A673 (cell line): ENCODE measurements around the gene ZNF593OS. TPM values are rescaled to one million over a fixed set of nuclear protein-coding genes. Genes with fewer than 3 reads are reported as not detected.

ENCODE experiments used
- BruUV-seq: library from RNA; stranded (reverse); fragments of 400-500 nt; replicated peaks from 2 replicates; lab custom pipeline; 2021; lab: Mats Ljungman, UMichigan
- CTCF ChIA-PET: fragments of 300-600 bp; sonication (Branson Sonifier 250); formaldehyde crosslinking; loops from one replicate; lab custom pipeline; 2022; ENCODE audit warnings: antibody characterized with exemption; lab: Charles Lee
- POLR2A ChIA-PET: fragments of 300-600 bp; sonication (Branson Sonifier 250); formaldehyde crosslinking; loops from one replicate; lab custom pipeline; 2022; ENCODE audit warnings: antibody characterized with exemption; ENCODE audit not compliant: low non-redundant PET; lab: Charles Lee
- DNase-seq: peaks from one replicate; pipeline ENCODE4 v3.0.0-alpha.2; 2015; ENCODE audit warnings: low spot score
- H3K27ac ChIP-seq: fragments of 200-600 bp; sonication (generic); 2 replicates; pipeline ENCODE4 v1.5.1; 2016; ENCODE audit warnings: mixed run types, low read depth, mild to moderate bottlenecking, mixed read lengths, antibody characterized with exemption, low read length; ENCODE audit not compliant: poor library complexity, severe bottlenecking
- H3K27me3 ChIP-seq: fragments of 200-600 bp; sonication (generic); replicated peaks from 2 replicates; pipeline ENCODE4 v1.6.1; 2017; ENCODE audit warnings: mixed run types, low read depth, mild to moderate bottlenecking, mixed read lengths, antibody characterized with exemption, low read length; ENCODE audit not compliant: insufficient read depth, poor library complexity
- H3K36me3 ChIP-seq: fragments of 200-600 bp; sonication (generic); 2 replicates; pipeline ENCODE4 v1.6.1; 2016; ENCODE audit warnings: mixed run types, mild to moderate bottlenecking, mixed read lengths, antibody characterized with exemption, low read length; ENCODE audit not compliant: insufficient read depth, poor library complexity, severe bottlenecking
- H3K4me1 ChIP-seq: fragments of 200-600 bp; sonication (generic); 2 replicates; pipeline ENCODE4 v1.6.1; 2017; ENCODE audit warnings: mixed run types, mild to moderate bottlenecking, mixed read lengths, antibody characterized with exemption, low read length; ENCODE audit not compliant: insufficient read depth, poor library complexity, severe bottlenecking
- H3K4me3 ChIP-seq: fragments of 200-600 bp; sonication (generic); 2 replicates; pipeline ENCODE4 v1.5.1; 2016; ENCODE audit warnings: low read depth, mixed run types, mild to moderate bottlenecking, mixed read lengths, low read length; ENCODE audit not compliant: poor library complexity, severe bottlenecking
- H3K9me3 ChIP-seq: fragments of 200-600 bp; sonication (generic); 2 replicates; pipeline ENCODE4 v1.6.1; 2016; ENCODE audit warnings: mixed run types, low read depth, mild to moderate bottlenecking, mixed read lengths, antibody characterized with exemption, low read length; ENCODE audit not compliant: poor library complexity, severe bottlenecking
- CTCF ChIP-seq: fragments of 300-800, 200-600 bp; sonication (generic); conservative IDR thresholded peaks from 2 replicates; pipeline ENCODE4 v1.5.1; 2017; ENCODE audit warnings: low read depth, mild to moderate bottlenecking, antibody characterized with exemption, low read length, moderate library complexity, mixed read lengths
- EZH2 ChIP-seq: fragments of 200-600 bp; sonication (generic); IDR thresholded peaks from 2 replicates; pipeline ENCODE4 v1.6.1; 2017; ENCODE audit warnings: borderline replicate concordance, low read depth, mild to moderate bottlenecking, mixed read lengths, antibody characterized with exemption, low read length; ENCODE audit not compliant: poor library complexity, severe bottlenecking
- intact Hi-C: fragments of 100-400 bp; cut with micrococcal nuclease; formaldehyde crosslinking; loops from one replicate; pipeline ENCODE4 v1.10.0; 2022; ENCODE audit not compliant: unreplicated experiment
- total RNA-seq: library from RNA; stranded (reverse); gene quantifications from 2 replicates; pipeline ENCODE4 v1.2.3, GENCODE V29; 2021

Gene ZNF593OS
- total RNA-seq, 1 experiment from 2014 or later = not detected

- Histone ChIP-seq H3K27me3 (no peaks in the 10 kb centered on the region), H3K27ac (no peak within 1 kb of the TSS), H3K9me3 (no peaks in the 10 kb centered on the region), H3K36me3 (no peaks in the 10 kb centered on the region), H3K4me1 (no peaks in the 10 kb centered on the region), H3K4me3 (no peak within 1 kb of the TSS)
- ChIA-PET POLR2A (no interaction called here), CTCF (no interaction called here)
- intact Hi-C loops = no loop called here
- no peak for TF ChIP-seq EZH2
- TF ChIP-seq CTCF = no peak
- no TSS peak for BruUV-seq
- no peak for DNase-seq
These were observed 5.6 kb upstream of the ZNF593OS start, which contains the start of gene CNKSR1 for GRCh38 chr1:26177182-26177684. CNKSR1 (plus strand) TSS chr1:26177491; CDS start chr1:26177548, 57 bp downstream.

GRCh38 chr1:26175346-26175745, 3.7 kb upstream of the ZNF593OS start:
- DNase-seq = no peak
- H3K36me3 ChIP-seq = peaks cover 4% of the 10 kb centered on the region
- CTCF ChIA-PET = no interaction called here
- no peaks in the 10 kb centered on the region for H3K27me3 ChIP-seq
- TF ChIP-seq EZH2 = no peak
- no peak for TF ChIP-seq CTCF
- intact Hi-C loops = no loop called here
- no peak overlapping the region for H3K4me3 ChIP-seq
- POLR2A ChIA-PET = no interaction called here
- H3K9me3 ChIP-seq = no peaks in the 10 kb centered on the region
- BruUV-seq = no TSS peak
- H3K4me1 ChIP-seq = peaks cover 5% of the 10 kb centered on the region
- H3K27ac ChIP-seq = no peak overlapping the region

- ChIA-PET CTCF (interaction anchor here (1.2 to 1.6 kb wide), 2 partner anchors 14 to 25 kb away, joined by 5 to 6 read pairs; no protein-coding TSS in a partner anchor), POLR2A (no interaction called here)
- peaks cover 4% of the 10 kb centered on the region for H3K36me3 ChIP-seq
- TSS peak; percentile 88 for BruUV-seq
- no peak for DNase-seq
- TF ChIP-seq EZH2 = no peak
- no peak for TF ChIP-seq CTCF
- peak overlapping the region; percentile 94 for H3K27ac ChIP-seq
- no peaks in the 10 kb centered on the region for H3K27me3 ChIP-seq
- H3K4me3 ChIP-seq = peak overlapping the region; percentile 91
- peaks cover 17% of the 10 kb centered on the region for H3K4me1 ChIP-seq
- no peaks in the 10 kb centered on the region for H3K9me3 ChIP-seq
- intact Hi-C loops = no loop called here
These were observed 1.2 kb downstream of the ZNF593OS start for GRCh38 chr1:26170472-26170821.
